Lung (tissue), 12 donors: ENCODE measurements around the gene CASP3. TPM values are rescaled to one million over a fixed set of nuclear protein-coding genes. Genes with fewer than 3 reads are reported as not detected.
"Not testable (repeated sequence)": the region's sequence is repeated elsewhere in the genome, so short reads cannot be mapped to it uniquely, and the experiment has no call there.

Experiments used
- ATAC-seq: fragments of 200-7000 bp; cut with Tn5 transposase; one replicate; pipeline ENCODE4 v1.9.1; 2020; ENCODE audit warnings: moderate number of reproducible peaks; ENCODE audit not compliant: insufficient read depth, low FRiP score
- DNase-seq, 3 donors: peaks; one replicate each; pipeline ENCODE4 v3.0.0-alpha.2; 2013 to 2017
- H3K27ac ChIP-seq, 2 donors: one replicate each; pipeline ENCODE4 v1.5.1; 2013; ENCODE audit warnings: mild to moderate bottlenecking in 2 of 2, moderate library complexity in 2 of 2, control low read depth in 1 of 2, inconsistent platforms in 1 of 2, low read depth in 1 of 2, low read length in 1 of 2
- H3K27me3 ChIP-seq, 3 donors: one replicate each; pipeline ENCODE4 v1.5.1; 2013; ENCODE audit warnings: low read length in 2 of 3; ENCODE audit not compliant: control insufficient read depth in 3 of 3, insufficient read depth in 3 of 3
- H3K36me3 ChIP-seq, 4 donors: one replicate each; pipeline ENCODE4 v1.5.1; 2013; ENCODE audit warnings: low read length in 4 of 4, mild to moderate bottlenecking in 1 of 4, moderate library complexity in 1 of 4; ENCODE audit not compliant: control insufficient read depth in 4 of 4, insufficient read depth in 4 of 4
- H3K4me1 ChIP-seq, 5 donors: one replicate each; pipeline ENCODE4 v1.5.1; 2013; ENCODE audit warnings: low read length in 5 of 5, mild to moderate bottlenecking in 2 of 5, moderate library complexity in 1 of 5; ENCODE audit not compliant: control insufficient read depth in 5 of 5, insufficient read depth in 5 of 5
- H3K4me3 ChIP-seq: one replicate; pipeline ENCODE4 v1.5.1; 2013; ENCODE audit warnings: mild to moderate bottlenecking, control low read depth, moderate library complexity
- H3K9ac ChIP-seq, 2 donors: one replicate each; pipeline ENCODE4 v1.5.1; 2013; ENCODE audit warnings: low read length in 2 of 2, control low read depth in 1 of 2; ENCODE audit not compliant: insufficient read depth in 1 of 2
- H3K9me3 ChIP-seq, 4 donors: one replicate each; pipeline ENCODE4 v1.5.1; 2013; ENCODE audit warnings: low read length in 3 of 4, mild to moderate bottlenecking in 1 of 4, moderate library complexity in 1 of 4; ENCODE audit not compliant: control insufficient read depth in 4 of 4, insufficient read depth in 3 of 4
- CTCF ChIP-seq: IDR thresholded peaks from 2 replicates; pipeline ENCODE4 v1.5.1; 2012; ENCODE audit warnings: mild to moderate bottlenecking; ENCODE audit errors: control extremely low read depth, extremely low read depth
- WGBS, 2 donors: extraction: QIAGEN DNeasy Blood & Tissue Kit; methylation state at CpG; one replicate each; pipeline ENCODE4 v1.1.7; 2013; 5-methylcytosine and 5-hydroxymethylcytosine counted together
- polyA plus RNA-seq, 2 donors: library from polyadenylated mRNA; stranded (reverse); fragments of 200-250 nt; gene quantifications; one replicate each; pipeline ENCODE4 v1.2.1, GENCODE V29; 2013
- total RNA-seq, 2 donors: library from RNA; depleted of rRNA in 1 of 2; stranded (reverse); fragments of >200 nt in 1 of 2; gene quantifications; one replicate each; pipeline ENCODE4 v1.2.1, GENCODE V29; 2014 to 2021
- donor health status: control.
- donor health status: control.
- donor health status: Bipolar disorder and iron deficiency.
- donor health status: healthy.
- donor health status: DM: yes; HTN: yes; CAD: no.

Gene CASP3
- total and polyA plus RNA-seq, 4 donors = 9.3 to 30.4 (median 16.7) TPM

- no peak overlapping the region for H3K4me3 ChIP-seq
These were observed 7.9 kb upstream of the CASP3 start for GRCh38 chr4:184657144-184657543.

GRCh38 chr4:184655889-184656869 lies 6.9 kb upstream of the CASP3 start:
- Histone ChIP-seq H3K36me3 (peaks cover 2 to 19% (median 10%) of the 10 kb centered on the region in 4 donors), H3K4me3 (no peak overlapping the region), H3K9me3 (no peaks in the 10 kb centered on the region), H3K27ac (no peak overlapping the region), H3K9ac (no peak overlapping the region), H3K27me3 (no peaks in the 10 kb centered on the region), H3K4me1 (no peaks in the 10 kb centered on the region)
- 90 to 96% methylated on average over 8 of the region's 8 CpGs for WGBS, 2 donors
- no peak for DNase-seq
- no peak for ATAC-seq
- TF ChIP-seq CTCF = no peak

More at GRCh38 chr4:184657144-184657543, 7.9 kb upstream of the CASP3 start:
- no peak for DNase-seq
- 53 to 74% methylated on average over 3 of the region's 3 CpGs for WGBS, 2 donors
- Histone ChIP-seq H3K36me3 (peaks cover 2 to 22% (median 10%) of the 10 kb centered on the region in 4 donors), H3K27me3 (no peaks in the 10 kb centered on the region), H3K4me1 (no peaks in the 10 kb centered on the region), H3K27ac (no peak overlapping the region), H3K9me3 (no peaks in the 10 kb centered on the region), H3K9ac (no peak overlapping the region)
- no peak for TF ChIP-seq CTCF
- ATAC-seq = no peak

- Histone ChIP-seq H3K9ac (no peak overlapping the region), H3K36me3 (peaks cover 0 to 9% (median 3%) of the 10 kb centered on the region in 4 donors), H3K4me3 (no peak overlapping the region), H3K27me3 (no peaks in the 10 kb centered on the region), H3K27ac (no peak overlapping the region), H3K9me3 (no peaks in the 10 kb centered on the region), H3K4me1 (peaks cover 0 to 10% (median 3%) of the 10 kb centered on the region in 5 donors)
- no peak for ATAC-seq
- no peak for TF ChIP-seq CTCF
- no peak for DNase-seq
- WGBS, 2 donors = 41 to 61% methylated on average over 2 of the region's 2 CpGs
These were observed 4.4 kb upstream of the CASP3 start for GRCh38 chr4:184653650-184654049.

GRCh38 chr4:184652681-184653080 lies 3.4 kb upstream of the CASP3 start:
- H3K27me3 ChIP-seq, H3K9ac ChIP-seq, H3K4me3 ChIP-seq, ATAC-seq, H3K27ac ChIP-seq, DNase-seq, H3K36me3 ChIP-seq, H3K9me3 ChIP-seq: not testable (repeated sequence)
- H3K4me1 ChIP-seq = peaks cover 0 to 18% (median 5%) of the 10 kb centered on the region in 5 donors
